Natural killer cell (primary cell): Measurements from ENCODE around the gene CDH8. TPM values are rescaled to one million over a fixed set of nuclear protein-coding genes. Genes with fewer than 3 reads are reported as not detected.

Experiments used
- ATAC-seq, 3 donors: fragments of 150-1000 bp in 2 of 3; fragments of 200-7000 bp in 1 of 3; cut with Tn5 transposase; 1 replicate in 1 of 3; 2 replicates in 2 of 3; pipeline ENCODE4 v1.10.0; 2021; ENCODE audit warnings: mild to moderate bottlenecking in 2 of 3, moderate library complexity in 2 of 3
- DNase-seq, 2 donors: peaks; one replicate each; pipeline versions ENCODE4 v3.0.0 to v3.0.0-alpha.2; 2013 to 2021; ENCODE audit warnings: mixed read lengths in 1 of 2
- H3K27ac ChIP-seq: one replicate; pipeline ENCODE4 v1.5.1; 2013; ENCODE audit warnings: mild to moderate bottlenecking, low read length
- H3K27me3 ChIP-seq: one replicate; pipeline ENCODE4 v1.6.1; 2013; ENCODE audit warnings: low read length; ENCODE audit not compliant: control insufficient read depth, insufficient read depth
- H3K36me3 ChIP-seq: one replicate; pipeline ENCODE4 v1.6.1; 2013; ENCODE audit warnings: low read length; ENCODE audit not compliant: control insufficient read depth, insufficient read depth
- H3K4me1 ChIP-seq: one replicate; pipeline ENCODE4 v1.6.1; 2013; ENCODE audit warnings: low read length; ENCODE audit not compliant: control insufficient read depth, insufficient read depth
- H3K4me3 ChIP-seq: one replicate; pipeline ENCODE4 v1.5.1; 2013; ENCODE audit warnings: low read length
- H3K9me3 ChIP-seq: one replicate; pipeline ENCODE4 v1.6.1; 2013; ENCODE audit warnings: low read length; ENCODE audit not compliant: control insufficient read depth, insufficient read depth
- H3K27ac Mint-ChIP-seq, 2 donors: one replicate each; pipeline ENCODE4 v1.8.0; 2022; ENCODE audit warnings: mild to moderate bottlenecking in 2 of 2, mixed read lengths in 2 of 2, moderate library complexity in 1 of 2
- H3K27me3 Mint-ChIP-seq, 2 donors: one replicate each; pipeline ENCODE4 v1.8.0; 2022; ENCODE audit warnings: low read depth in 2 of 2, mixed read lengths in 2 of 2
- H3K36me3 Mint-ChIP-seq: one replicate; pipeline ENCODE4 v1.8.0; 2022; ENCODE audit warnings: mixed read lengths
- H3K4me1 Mint-ChIP-seq, 2 donors: one replicate each; pipeline ENCODE4 v1.8.0; 2022; ENCODE audit warnings: mixed read lengths in 2 of 2
- H3K4me3 Mint-ChIP-seq: one replicate; pipeline ENCODE4 v1.8.0; 2022; ENCODE audit warnings: mild to moderate bottlenecking, moderate library complexity, mixed read lengths
- H3K9me3 Mint-ChIP-seq, 2 donors: one replicate each; pipeline ENCODE4 v1.8.0; 2022; ENCODE audit warnings: mixed read lengths in 2 of 2
- CTCF ChIP-seq: fragments of 200-600 bp; IDR thresholded peaks from one replicate; pipeline ENCODE4 v1.8.0; 2022; ENCODE audit warnings: antibody characterized with exemption
- WGBS: methylation state at CpG from one replicate; pipeline ENCODE4 v1.1.7; 2013; ENCODE audit warnings: missing lambda C conversion rate; ENCODE audit not compliant: insufficient coverage; 5-methylcytosine and 5-hydroxymethylcytosine counted together
- intact Hi-C: fragments of 100-400 bp; cut with micrococcal nuclease; formaldehyde crosslinking; loops from one replicate; pipeline ENCODE4 v1.14.2; 2022
- total RNA-seq, 4 donors: library from RNA; stranded (reverse); fragments of 120-200 nt in 1 of 4; gene quantifications; one replicate each; pipeline versions ENCODE4 v1.2.3 to v1.2.4, GENCODE V29; 2013 to 2022

CDH8 gene
- total RNA-seq, 3 donors from 2014 or later (not counting 1 experiment from before 2014, with no cell fraction given): not detected

GRCh38 chr16:61653544-61653943, 382.7 kb downstream of the CDH8 start:
- H3K9me3 ChIP-seq: peaks cover 2% of the 10 kb centered on the region
- H3K4me3 ChIP-seq: no peak overlapping the region
- no peak overlapping the region for H3K27ac ChIP-seq
- no peaks in the 10 kb centered on the region for H3K4me1 ChIP-seq
- H3K9me3 Mint-ChIP-seq: peaks cover 4 to 11% of the 10 kb centered on the region in 2 donors
- intact Hi-C loops: no loop called here
- no peak overlapping the region for H3K4me3 Mint-ChIP-seq
- H3K27me3 ChIP-seq: no peaks in the 10 kb centered on the region
- WGBS: 94% methylated on average over 7 of the region's 7 CpGs
- no peaks in the 10 kb centered on the region for H3K27me3 Mint-ChIP-seq
- no peak for DNase-seq
- H3K36me3 Mint-ChIP-seq: no peaks in the 10 kb centered on the region
- no peak for TF ChIP-seq CTCF
- H3K27ac Mint-ChIP-seq: no peak overlapping the region
- no peaks in the 10 kb centered on the region for H3K36me3 ChIP-seq
- no peaks in the 10 kb centered on the region for H3K4me1 Mint-ChIP-seq
- ATAC-seq: no peak

- no peak for DNase-seq
- Mint-ChIP-seq H3K4me1 (no peaks in the 10 kb centered on the region), H3K4me3 (no peak overlapping the region), H3K9me3 (peaks cover 14% of the 10 kb centered on the region in 2 donors), H3K27ac (no peak overlapping the region), H3K27me3 (no peaks in the 10 kb centered on the region), H3K36me3 (peaks cover 18% of the 10 kb centered on the region)
- intact Hi-C loops: no loop called here
- no peaks in the 10 kb centered on the region for H3K9me3 ChIP-seq
- H3K27me3 ChIP-seq: no peaks in the 10 kb centered on the region
- no peak overlapping the region for H3K27ac ChIP-seq
- no peak for TF ChIP-seq CTCF
- no peak for ATAC-seq
- H3K36me3 ChIP-seq: no peaks in the 10 kb centered on the region
- no peaks in the 10 kb centered on the region for H3K4me1 ChIP-seq
- no peak overlapping the region for H3K4me3 ChIP-seq
These were observed 390.7 kb downstream of the CDH8 start for GRCh38 chr16:61645561-61645960.

GRCh38 chr16:61644736-61645135, 391.5 kb downstream of the CDH8 start:
- no peaks in the 10 kb centered on the region for H3K9me3 ChIP-seq
- no peak for TF ChIP-seq CTCF
- intact Hi-C loops: no loop called here
- no peaks in the 10 kb centered on the region for H3K4me1 Mint-ChIP-seq
- no peaks in the 10 kb centered on the region for H3K27me3 ChIP-seq
- H3K4me3 ChIP-seq: no peak overlapping the region
- peaks cover 18% of the 10 kb centered on the region for H3K36me3 Mint-ChIP-seq
- H3K36me3 ChIP-seq: no peaks in the 10 kb centered on the region
- H3K4me1 ChIP-seq: no peaks in the 10 kb centered on the region
- no peak overlapping the region for H3K4me3 Mint-ChIP-seq
- peaks cover 12% of the 10 kb centered on the region in 2 donors for H3K9me3 Mint-ChIP-seq
- no peak for ATAC-seq
- no peak for DNase-seq
- no peak overlapping the region for H3K27ac ChIP-seq
- no peak overlapping the region for H3K27ac Mint-ChIP-seq
- no CpG with 5 or more reads among the region's 3 CpGs for WGBS
- no peaks in the 10 kb centered on the region for H3K27me3 Mint-ChIP-seq

DNA sequence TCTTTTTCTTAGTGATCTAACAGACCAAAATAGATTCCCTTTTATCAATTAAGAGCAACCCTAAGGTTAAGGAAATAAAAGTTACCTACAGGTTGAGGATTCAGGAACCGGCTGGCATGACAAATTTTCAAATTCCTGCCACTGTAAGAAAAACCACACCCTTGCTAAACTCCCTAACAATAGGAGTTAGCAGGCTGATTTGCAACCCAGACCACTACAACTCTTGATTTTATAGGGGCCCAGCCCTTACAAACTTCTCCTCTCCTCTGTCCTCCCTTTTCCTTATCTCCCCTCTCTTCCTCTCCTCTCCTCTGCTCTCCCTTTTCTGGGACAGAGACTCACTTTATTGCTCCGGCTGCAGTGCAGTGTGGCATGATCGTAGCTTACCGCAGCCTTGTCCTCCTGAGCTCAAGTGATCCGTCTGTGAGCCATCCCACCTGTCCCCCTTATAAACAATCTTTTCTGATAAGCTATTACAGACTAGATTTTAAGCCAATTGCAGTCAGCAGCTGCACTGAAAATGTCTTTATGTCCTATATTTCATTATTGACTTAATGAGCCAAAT, 418.9 kb downstream of the CDH8 start:
- Histone ChIP-seq H3K27ac (no peak overlapping the region), H3K4me1 (no peaks in the 10 kb centered on the region), H3K4me3 (no peak overlapping the region), H3K27me3 (no peaks in the 10 kb centered on the region), H3K36me3 (no peaks in the 10 kb centered on the region), H3K9me3 (peaks cover 4% of the 10 kb centered on the region)
- Mint-ChIP-seq H3K4me3 (no peak overlapping the region), H3K9me3 (peaks cover 7 to 10% of the 10 kb centered on the region in 2 donors), H3K27me3 (no peaks in the 10 kb centered on the region), H3K36me3 (no peaks in the 10 kb centered on the region), H3K27ac (no peak overlapping the region), H3K4me1 (no peaks in the 10 kb centered on the region)
- DNase-seq: no peak
- TF ChIP-seq CTCF: no peak
- WGBS: 66% methylated on average over 5 of the region's 5 CpGs
- ATAC-seq: no peak
- intact Hi-C loops: no loop called here
